SK-N-SH treated with all-trans-retinoic acid at 6 μM for 48 hours (cell line): ENCODE measurements around the gene LUC7L3.

Source experiments
- ATAC-seq: fragments of 200-7000 bp; cut with Tn5 transposase; 3 replicates; pipeline ENCODE4 v1.9.1; 2020; ENCODE audit warnings: mild to moderate bottlenecking, moderate library complexity
- ARNTL ChIP-seq: fragments of 450-650 bp; formaldehyde crosslinking; IDR thresholded peaks from 2 replicates; pipeline ENCODE4 v1.5.0; 2020; ENCODE audit warnings: low read depth, mild to moderate bottlenecking, moderate library complexity, borderline replicate concordance
- BACH2 ChIP-seq: fragments of 250-450 bp; sonication (Bioruptor Pico); IDR thresholded peaks from 2 replicates; pipeline ENCODE4 v1.9.0; 2021; ENCODE audit warnings: mild to moderate bottlenecking, borderline replicate concordance
- CREB5 ChIP-seq: fragments of 250-450 bp; sonication (Bioruptor Pico); IDR thresholded peaks from 2 replicates; pipeline ENCODE4 v1.5.1; 2020; ENCODE audit warnings: low read depth, mild to moderate bottlenecking, moderate library complexity
- CSDC2 ChIP-seq: fragments of 250-450 bp; sonication (Bioruptor Pico); IDR thresholded peaks from 2 replicates; pipeline ENCODE4 v1.5.0; 2020; ENCODE audit warnings: mild to moderate bottlenecking, moderate library complexity
- CSRNP3 ChIP-seq: fragments of 250-450 bp; sonication (Bioruptor Pico); IDR thresholded peaks from 2 replicates; pipeline ENCODE4 v1.5.1; 2021; ENCODE audit warnings: mild to moderate bottlenecking, moderate library complexity
- ESRRG ChIP-seq: fragments of 250-450 bp; sonication (Bioruptor Pico); IDR thresholded peaks from 2 replicates; pipeline ENCODE4 v1.6.1; 2021; ENCODE audit warnings: mild to moderate bottlenecking
- GLIS3 ChIP-seq: fragments of 250-450 bp; sonication (Bioruptor Pico); IDR thresholded peaks from 2 replicates; pipeline ENCODE4 v1.5.0; 2020; ENCODE audit warnings: mild to moderate bottlenecking, moderate library complexity
- ISL1 ChIP-seq: fragments of 250-450 bp; sonication (Bioruptor Pico); IDR thresholded peaks from 2 replicates; pipeline ENCODE4 v2.1.2; 2022; ENCODE audit warnings: mild to moderate bottlenecking, moderate library complexity
- OSR1 ChIP-seq: fragments of 250-450 bp; sonication (Bioruptor Pico); IDR thresholded peaks from 2 replicates; pipeline ENCODE4 v1.8.0; 2022; ENCODE audit warnings: moderate library complexity, mild to moderate bottlenecking, inconsistent platforms
- PATZ1 ChIP-seq: fragments of 250-450 bp; sonication (Bioruptor Pico); IDR thresholded peaks from 2 replicates; pipeline ENCODE4 v1.8.0; 2020; ENCODE audit warnings: mild to moderate bottlenecking, moderate library complexity, borderline replicate concordance
- POU6F1 ChIP-seq: fragments of 250-450 bp; sonication (Bioruptor Pico); IDR thresholded peaks from 2 replicates; pipeline ENCODE4 v1.8.0; 2021; ENCODE audit warnings: low read depth, mild to moderate bottlenecking, moderate library complexity, borderline replicate concordance
- PPARA ChIP-seq: fragments of 250-450 bp; sonication (Bioruptor Pico); IDR thresholded peaks from 2 replicates; pipeline ENCODE4 v1.5.0; 2020; ENCODE audit warnings: mild to moderate bottlenecking, borderline replicate concordance
- RARB ChIP-seq: fragments of 250-450 bp; sonication (Bioruptor Pico); IDR thresholded peaks from 2 replicates; pipeline ENCODE4 v1.8.0; 2021; ENCODE audit warnings: mild to moderate bottlenecking, moderate library complexity
- SNAI2 ChIP-seq: fragments of 250-450 bp; sonication (Bioruptor Pico); IDR thresholded peaks from 2 replicates; pipeline ENCODE4 v1.5.0; 2020; ENCODE audit warnings: mild to moderate bottlenecking, moderate library complexity
- TCF4 ChIP-seq: fragments of 250-450 bp; sonication (Bioruptor Pico); IDR thresholded peaks from 2 replicates; pipeline ENCODE4 v1.8.0; 2021; ENCODE audit warnings: mild to moderate bottlenecking, moderate library complexity, borderline replicate concordance
- TOX ChIP-seq: fragments of 250-450 bp; sonication (Bioruptor Pico); IDR thresholded peaks from 2 replicates; pipeline ENCODE4 v1.8.0; 2021; ENCODE audit warnings: mild to moderate bottlenecking, moderate library complexity, borderline replicate concordance
- ZC3H10 ChIP-seq: fragments of 250-450 bp; sonication (Bioruptor Pico); IDR thresholded peaks from 2 replicates; pipeline ENCODE4 v1.5.1; 2021; ENCODE audit warnings: mild to moderate bottlenecking, moderate library complexity
- ZFP3 ChIP-seq: fragments of 250-450 bp; sonication (Bioruptor Pico); IDR thresholded peaks from 2 replicates; pipeline ENCODE4 v1.5.0; 2020; ENCODE audit warnings: mild to moderate bottlenecking, moderate library complexity
- ZFP30 ChIP-seq: fragments of 450-650 bp; formaldehyde crosslinking; IDR thresholded peaks from 2 replicates; pipeline ENCODE4 v1.5.0; 2022; ENCODE audit warnings: mild to moderate bottlenecking, moderate library complexity
- ZNF565 ChIP-seq: fragments of 450-650 bp; formaldehyde crosslinking; conservative IDR thresholded peaks from 2 replicates; pipeline ENCODE4 v1.5.0; 2020; ENCODE audit warnings: low read depth, mild to moderate bottlenecking, moderate library complexity
- ZNF70 ChIP-seq: fragments of 450-650 bp; formaldehyde crosslinking; IDR thresholded peaks from 2 replicates; pipeline ENCODE4 v1.5.0; 2020; ENCODE audit warnings: mild to moderate bottlenecking, moderate library complexity
- ZNF8 ChIP-seq: fragments of 450-650 bp; formaldehyde crosslinking; IDR thresholded peaks from 2 replicates; pipeline ENCODE4 v1.5.0; 2020; ENCODE audit warnings: mild to moderate bottlenecking, moderate library complexity

LUC7L3 gene

GRCh38 chr17:50767030-50767429 lies 47.6 kb downstream of the LUC7L3 start:
- TF ChIP-seq CSRNP3 (CRISPR knock-in tag) (no peak), ARNTL (CRISPR knock-in tag) (no peak), GLIS3 (no peak), RARB (CRISPR knock-in tag) (no peak), TOX (CRISPR knock-in tag) (no peak), CSDC2 (CRISPR knock-in tag) (no peak), ZC3H10 (CRISPR knock-in tag) (no peak), OSR1 (CRISPR knock-in tag) (no peak), PATZ1 (CRISPR knock-in tag) (no peak), PPARA (no peak)

GRCh38 chr17:50767446-50767845 lies 48.0 kb downstream of the LUC7L3 start, which contains the start of gene ANKRD40CL:
Gene ANKRD40CL, minus strand, starts transcription at chr17:50767518. Its CDS starts 605 bp downstream, at chr17:50766913.
- ATAC-seq: no peak
- no peak for TF ChIP-seq ESRRG (CRISPR knock-in tag)
- no peak for TF ChIP-seq ZNF565
- TF ChIP-seq POU6F1 (CRISPR knock-in tag): no peak
- TF ChIP-seq SNAI2 (CRISPR knock-in tag): no peak
- TF ChIP-seq CSRNP3 (CRISPR knock-in tag): no peak
- no peak for TF ChIP-seq ISL1 (CRISPR knock-in tag)
- TF ChIP-seq RARB (CRISPR knock-in tag): no peak
- TF ChIP-seq TCF4 (CRISPR knock-in tag): no peak
- TF ChIP-seq, all 23 proteins: peak for 0

More at GRCh38 chr17:50767030-50767429, 47.6 kb downstream of the LUC7L3 start:
- no peak for ATAC-seq

GRCh38 chr17:50768346-50768761 lies 49.0 kb downstream of the LUC7L3 start:
- no peak for TF ChIP-seq PPARA
- no peak for TF ChIP-seq ZC3H10 (CRISPR knock-in tag)
- no peak for TF ChIP-seq TCF4 (CRISPR knock-in tag)
- TF ChIP-seq, all 23 proteins: peak for 0
- no peak for ATAC-seq

- no peak for TF ChIP-seq TCF4 (CRISPR knock-in tag)
- no peak for TF ChIP-seq ZNF565
- no peak for TF ChIP-seq ZNF70 (CRISPR knock-in tag)
- no peak for TF ChIP-seq CREB5
- TF ChIP-seq BACH2 (CRISPR knock-in tag): no peak
- no peak for TF ChIP-seq ZC3H10 (CRISPR knock-in tag)
- TF ChIP-seq RARB (CRISPR knock-in tag): no peak
- no peak for TF ChIP-seq ESRRG (CRISPR knock-in tag)
- TF ChIP-seq ISL1 (CRISPR knock-in tag): no peak
- ATAC-seq: no peak
Observed at GRCh38 chr17:50769884-50770283, 50.5 kb downstream of the LUC7L3 start.

GRCh38 chr17:50770346-50770745 lies 50.9 kb downstream of the LUC7L3 start:
- ATAC-seq: no peak
- TF ChIP-seq BACH2 (CRISPR knock-in tag) (no peak), GLIS3 (no peak), ESRRG (CRISPR knock-in tag) (no peak), ZNF8 (no peak), ZNF565 (no peak), OSR1 (CRISPR knock-in tag) (no peak), ZFP30 (CRISPR knock-in tag) (no peak), ZNF70 (CRISPR knock-in tag) (no peak), ZC3H10 (CRISPR knock-in tag) (no peak), CSDC2 (CRISPR knock-in tag) (no peak), RARB (CRISPR knock-in tag) (no peak), ZFP3 (CRISPR knock-in tag) (no peak), POU6F1 (CRISPR knock-in tag) (no peak), PATZ1 (CRISPR knock-in tag) (no peak), ARNTL (CRISPR knock-in tag) (no peak), TCF4 (CRISPR knock-in tag) (no peak)
